ENCODE results near the gene CSH1.

Gene CSH1

DNA sequence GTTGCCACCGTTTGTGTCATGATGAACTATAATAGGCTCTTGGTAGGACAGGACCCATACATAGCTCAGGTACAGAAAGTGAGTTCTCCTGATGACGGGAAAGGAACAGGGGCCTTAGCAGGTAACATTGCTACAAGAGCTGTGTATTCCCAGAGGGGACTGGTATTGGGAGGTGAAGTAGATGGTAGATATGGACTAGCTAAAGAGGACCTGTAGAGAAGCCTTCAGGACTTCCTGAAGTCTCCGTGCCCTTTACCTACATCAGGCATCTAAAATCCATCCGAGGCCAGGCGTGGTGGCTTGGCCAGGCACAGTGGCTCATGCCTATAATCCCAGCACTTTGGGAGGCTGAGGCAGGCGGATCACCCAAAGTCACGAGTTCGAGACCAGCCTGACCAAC lies 41.2 kb downstream of the CSH1 start:
- no peak for DNase-seq

DNA sequence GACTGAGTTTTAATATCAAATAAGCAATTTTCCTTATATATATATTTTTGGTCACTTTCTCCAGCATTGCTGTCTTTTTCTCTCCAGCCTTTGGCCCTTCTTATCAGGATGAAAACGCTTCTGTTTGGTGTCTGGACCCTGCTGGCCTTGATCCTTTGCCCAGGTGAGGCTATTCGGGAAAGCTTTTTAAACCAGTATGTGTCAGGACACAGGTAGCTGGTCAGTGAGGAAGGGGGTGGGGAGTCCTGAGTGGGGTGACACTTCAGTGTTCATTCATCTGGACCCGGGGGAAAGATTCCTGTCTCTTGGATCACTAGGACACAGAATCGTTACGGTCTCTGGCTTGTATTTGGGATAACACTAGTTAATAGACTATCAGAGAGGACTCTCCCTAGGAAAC lies 41.7 kb downstream of the CSH1 start:
- no peak for DNase-seq

DNA sequence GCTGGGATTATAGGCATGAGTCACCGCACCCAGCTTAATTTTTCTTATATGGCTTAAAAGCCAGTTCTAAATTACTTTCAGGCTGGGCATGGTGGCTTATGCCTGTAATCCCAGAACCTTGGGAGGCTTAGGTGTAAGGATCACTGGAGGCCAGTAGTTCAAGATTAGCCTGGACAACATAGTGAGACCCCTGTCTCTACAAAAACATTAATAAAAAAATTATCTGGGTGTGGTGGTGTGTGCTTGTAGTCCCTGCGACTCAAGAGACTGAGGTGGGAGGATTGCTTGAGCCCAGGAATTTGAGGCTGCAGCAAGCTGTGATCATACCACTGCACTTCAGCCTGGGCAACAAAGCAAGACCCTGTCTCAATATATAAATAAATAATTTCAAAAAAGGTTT lies 43.1 kb downstream of the CSH1 start:
- DNase-seq: no peak

DNA sequence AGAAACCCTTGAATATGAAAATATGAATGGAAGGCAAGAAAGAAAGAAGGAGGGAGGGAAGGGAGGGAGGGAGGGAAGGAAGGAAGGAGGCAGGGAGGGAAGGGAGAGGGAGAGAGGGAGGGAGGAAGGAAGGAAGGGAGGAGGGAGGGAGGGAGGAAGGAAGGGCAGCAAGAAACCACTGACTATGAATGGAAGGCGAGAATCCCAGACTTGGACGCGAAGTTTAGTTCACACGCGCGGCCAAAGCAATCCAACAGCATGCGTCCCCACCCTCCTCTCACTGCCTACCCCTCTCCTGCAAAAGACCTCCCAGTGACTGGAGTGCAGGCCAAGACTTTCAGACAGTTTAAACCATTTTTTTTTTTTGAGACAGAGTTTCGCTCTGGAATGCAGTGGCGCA lies 46.0 kb downstream of the CSH1 start:
- DNase-seq: no peak

DNA sequence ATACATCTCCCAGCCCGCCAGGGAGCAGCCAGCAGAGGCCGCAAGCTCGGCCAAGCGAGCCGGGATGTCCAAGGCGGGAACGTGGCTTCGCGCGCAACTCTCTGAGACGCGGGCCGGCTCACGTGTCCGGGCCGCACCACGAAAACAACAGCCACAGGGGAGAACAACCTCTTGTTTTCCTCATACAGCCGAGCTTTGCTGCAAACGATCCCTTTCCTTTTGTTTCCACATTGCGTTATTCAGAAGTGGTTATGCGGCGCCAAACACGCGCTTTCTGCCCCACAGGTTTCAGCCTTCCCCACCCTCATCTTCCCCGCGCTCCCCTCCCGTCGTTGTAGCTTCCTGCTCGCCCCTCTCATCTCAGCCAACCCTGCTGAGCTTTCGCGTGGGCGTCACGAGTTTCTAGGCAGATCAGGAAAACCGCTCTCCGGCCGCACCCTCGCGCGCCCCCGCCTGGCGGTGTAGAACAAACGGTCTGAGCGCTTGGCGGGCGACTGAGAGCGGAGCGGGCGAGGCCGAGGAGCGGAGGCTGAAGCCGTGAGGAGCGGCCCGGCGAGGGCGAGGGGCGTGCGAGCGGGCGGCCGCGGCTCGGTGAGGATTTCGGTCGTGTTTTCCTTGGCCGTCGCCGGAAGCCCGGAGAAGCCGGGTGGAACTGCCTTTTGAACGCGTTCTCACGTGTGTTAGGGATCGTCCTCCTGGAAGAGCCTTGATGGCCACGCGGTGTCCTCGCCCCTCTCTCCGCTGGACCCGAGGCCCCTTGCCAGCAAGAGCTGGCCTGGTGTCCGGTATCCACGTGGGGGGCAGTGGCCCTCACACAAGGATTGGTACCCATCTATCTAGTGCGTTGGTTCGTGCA lies 47.3 kb downstream of the CSH1 start:
- peak; percentile 99 for DNase-seq

DNA sequence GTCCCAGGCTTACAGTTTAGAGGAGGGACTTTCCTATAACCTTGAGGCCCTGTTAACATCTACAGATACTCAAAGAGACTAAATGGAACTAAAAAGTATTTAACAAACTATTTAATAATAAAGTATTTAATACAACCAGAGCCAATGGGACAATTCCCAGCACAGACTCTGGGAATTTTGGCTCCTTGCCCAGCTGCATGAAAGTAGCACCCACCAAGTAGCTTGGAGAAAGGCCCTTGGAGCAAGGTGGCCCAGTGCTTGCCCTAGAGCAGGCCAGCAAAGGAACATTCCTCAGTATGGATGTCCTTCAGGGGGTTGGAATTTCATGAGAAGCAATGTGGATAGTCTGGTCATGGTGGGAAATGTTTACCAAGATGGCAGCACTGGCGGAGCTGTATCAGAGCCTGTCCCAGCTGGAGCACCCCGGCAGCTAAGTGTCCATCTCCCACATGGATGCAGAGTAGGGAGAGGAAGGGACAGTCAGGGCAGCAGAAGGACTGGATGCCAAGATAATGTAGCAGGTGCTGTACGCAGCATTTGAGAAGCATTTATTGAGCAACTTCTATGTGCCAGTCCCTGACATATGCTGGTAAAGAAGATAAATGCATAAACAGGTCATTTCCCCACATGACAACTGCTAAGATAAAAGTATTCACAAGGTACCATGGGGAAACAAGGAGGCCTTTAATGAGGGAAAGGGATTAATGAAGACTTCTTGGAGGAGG lies 48.7 kb downstream of the CSH1 start:
- DNase-seq: no peak

DNA sequence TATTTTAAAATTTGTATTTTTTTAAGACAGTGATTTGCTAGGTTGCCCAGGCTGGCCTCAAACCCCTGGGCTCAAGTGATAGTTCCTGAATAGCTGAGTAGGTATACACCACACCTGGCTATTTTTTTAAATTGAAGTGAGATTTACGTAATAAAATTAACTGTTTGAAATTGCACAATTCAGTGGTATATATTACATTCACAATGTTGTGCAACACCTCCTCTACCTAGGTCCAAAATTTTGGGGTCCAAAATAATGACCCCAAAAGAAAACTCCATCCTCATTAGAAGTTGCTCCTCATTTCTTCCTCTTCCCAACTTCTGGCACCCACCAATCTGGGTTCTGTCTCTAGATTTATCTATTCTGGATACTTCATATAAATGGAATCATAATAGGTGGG lies 50.9 kb downstream of the CSH1 start:
- no peak for DNase-seq
